Stomach smooth muscle (tissue), 2 donors: Measurements from ENCODE around the gene HRH2.

Experiments used
- H3K27ac ChIP-seq: one replicate; pipeline ENCODE4 v1.7.0; 2013; ENCODE audit warnings: mild to moderate bottlenecking, low read length, inconsistent platforms
- H3K27me3 ChIP-seq, 2 donors: one replicate each; pipeline ENCODE4 v1.7.0; 2013; ENCODE audit warnings: low read length in 2 of 2; ENCODE audit not compliant: insufficient read depth in 2 of 2, control insufficient read depth in 1 of 2
- H3K36me3 ChIP-seq, 2 donors: one replicate each; pipeline ENCODE4 v1.7.0; 2013; ENCODE audit warnings: low read length in 2 of 2; ENCODE audit not compliant: control insufficient read depth in 2 of 2, insufficient read depth in 2 of 2
- H3K4me1 ChIP-seq: one replicate; pipeline ENCODE4 v1.7.0; 2013; ENCODE audit warnings: low read length; ENCODE audit not compliant: control insufficient read depth, insufficient read depth
- H3K4me3 ChIP-seq, 2 donors: one replicate each; pipeline ENCODE4 v1.7.0; 2013; ENCODE audit warnings: low read length in 2 of 2
- H3K9ac ChIP-seq, 2 donors: one replicate each; pipeline ENCODE4 v1.7.0; 2013; ENCODE audit warnings: low read length in 2 of 2, mild to moderate bottlenecking in 1 of 2
- H3K9me3 ChIP-seq, 2 donors: one replicate each; pipeline ENCODE4 v1.7.0; 2013; ENCODE audit warnings: low read length in 2 of 2; ENCODE audit not compliant: control insufficient read depth in 2 of 2
- donor health status: healthy.
- donor health status: Pancreatic carcinoma.

HRH2 gene

GRCh38 chr5:175692996-175693710 is 35.3 kb downstream of the HRH2 start:
- H3K27ac ChIP-seq, result no peak overlapping the region
- no peaks in the 10 kb centered on the region for H3K9me3 ChIP-seq
- H3K9ac ChIP-seq, result no peak overlapping the region
- no peak overlapping the region for H3K4me3 ChIP-seq
- H3K4me1 ChIP-seq, result peaks cover 7% of the 10 kb centered on the region
- H3K36me3 ChIP-seq, result no peaks in the 10 kb centered on the region
- peaks cover 3 to 7% of the 10 kb centered on the region in 2 donors for H3K27me3 ChIP-seq

DNA sequence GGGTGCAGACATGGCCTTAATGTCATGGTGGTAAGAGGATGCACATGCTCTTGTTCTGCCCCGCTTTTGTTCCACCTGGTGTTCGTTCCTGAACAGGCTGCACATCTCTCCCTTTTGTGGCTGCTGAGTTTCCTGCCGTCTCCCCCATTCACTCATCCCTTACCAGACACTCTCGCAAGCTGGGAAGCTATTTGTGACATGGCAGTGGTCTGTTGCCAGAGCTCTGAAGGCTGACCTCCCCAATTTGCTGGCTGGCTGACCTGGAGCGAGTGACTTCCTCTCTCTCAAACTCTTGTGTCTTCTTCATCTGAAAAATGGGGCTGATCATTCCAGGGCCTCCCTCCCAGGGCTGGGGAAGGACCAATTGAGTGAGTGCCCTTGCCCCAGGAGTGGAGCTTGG is 35.9 kb downstream of the HRH2 start:
- H3K4me3 ChIP-seq, result no peak overlapping the region
- peaks cover 3 to 7% of the 10 kb centered on the region in 2 donors for H3K27me3 ChIP-seq
- H3K4me1 ChIP-seq, result peaks cover 7% of the 10 kb centered on the region
- H3K9ac ChIP-seq, result no peak overlapping the region
- no peak overlapping the region for H3K27ac ChIP-seq
- H3K9me3 ChIP-seq, result no peaks in the 10 kb centered on the region
- H3K36me3 ChIP-seq, result no peaks in the 10 kb centered on the region

DNA sequence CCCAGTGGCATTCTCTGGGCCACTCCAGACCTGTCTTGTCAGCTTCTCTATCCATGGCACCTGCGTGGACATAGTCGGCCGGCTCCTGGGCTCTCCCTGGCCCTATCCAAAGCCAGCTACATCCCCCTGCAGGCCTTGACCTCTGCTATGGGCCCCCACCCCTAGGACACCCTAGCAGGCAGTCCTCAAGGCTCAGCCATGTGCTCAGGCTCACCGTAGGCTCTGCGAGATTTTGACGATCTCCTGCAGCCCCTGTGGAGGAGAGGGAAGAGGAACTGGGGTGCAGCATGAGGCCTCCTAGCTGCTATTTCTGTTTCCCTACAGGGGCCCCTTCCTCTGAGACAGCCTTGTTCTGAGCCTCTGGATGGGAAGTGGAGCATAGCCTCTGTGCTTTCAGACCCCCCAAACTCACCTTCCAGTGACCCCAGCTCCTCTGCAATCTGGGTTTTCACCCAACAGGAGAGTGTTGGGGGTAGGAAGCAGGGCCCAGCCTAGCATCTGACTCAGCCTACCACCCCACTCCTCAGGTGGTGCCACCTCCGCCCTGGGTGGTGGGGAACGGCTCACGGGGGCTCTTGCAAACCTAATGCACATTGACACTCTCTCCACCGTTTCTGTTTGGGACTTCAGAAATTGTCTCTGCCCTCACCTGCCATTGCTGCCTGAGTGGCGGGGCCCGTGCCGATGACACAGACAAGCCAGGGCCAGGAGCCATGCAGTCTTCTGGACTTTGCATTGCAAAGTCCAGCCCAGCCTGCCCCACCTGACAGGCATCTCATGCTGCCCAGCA is 36.7 kb downstream of the HRH2 start:
- H3K27me3 ChIP-seq, result peaks cover 0 to 7% of the 10 kb centered on the region in 2 donors
- H3K4me3 ChIP-seq, result no peak overlapping the region

GRCh38 chr5:175695161-175696126 is 37.6 kb downstream of the HRH2 start:
- Histone ChIP-seq H3K4me1 (peaks cover 7% of the 10 kb centered on the region), H3K27me3 (peaks cover 0 to 8% of the 10 kb centered on the region in 2 donors), H3K27ac (no peak overlapping the region), H3K9ac (no peak overlapping the region), H3K36me3 (no peaks in the 10 kb centered on the region), H3K4me3 (no peak overlapping the region), H3K9me3 (no peaks in the 10 kb centered on the region)

More for the DNA sequence above, 36.7 kb downstream of the HRH2 start:
- Histone ChIP-seq H3K4me1 (peaks cover 7% of the 10 kb centered on the region), H3K9me3 (no peaks in the 10 kb centered on the region), H3K36me3 (no peaks in the 10 kb centered on the region), H3K27ac (no peak overlapping the region), H3K9ac (no peak overlapping the region)

- Histone ChIP-seq H3K9ac (no peak overlapping the region), H3K4me1 (peaks cover 7% of the 10 kb centered on the region), H3K27ac (no peak overlapping the region)
These were observed 38.4 kb downstream of the HRH2 start for GRCh38 chr5:175696139-175696854.

GRCh38 chr5:175696855-175697198 is 39.0 kb downstream of the HRH2 start:
- peaks cover 7% of the 10 kb centered on the region for H3K4me1 ChIP-seq
- H3K27ac ChIP-seq, result no peak overlapping the region

More at GRCh38 chr5:175696139-175696854, 38.4 kb downstream of the HRH2 start:
- no peaks in the 10 kb centered on the region for H3K36me3 ChIP-seq
- H3K9me3 ChIP-seq, result no peaks in the 10 kb centered on the region
- H3K27me3 ChIP-seq, result peaks cover 0 to 8% of the 10 kb centered on the region in 2 donors
- no peak overlapping the region for H3K4me3 ChIP-seq

DNA sequence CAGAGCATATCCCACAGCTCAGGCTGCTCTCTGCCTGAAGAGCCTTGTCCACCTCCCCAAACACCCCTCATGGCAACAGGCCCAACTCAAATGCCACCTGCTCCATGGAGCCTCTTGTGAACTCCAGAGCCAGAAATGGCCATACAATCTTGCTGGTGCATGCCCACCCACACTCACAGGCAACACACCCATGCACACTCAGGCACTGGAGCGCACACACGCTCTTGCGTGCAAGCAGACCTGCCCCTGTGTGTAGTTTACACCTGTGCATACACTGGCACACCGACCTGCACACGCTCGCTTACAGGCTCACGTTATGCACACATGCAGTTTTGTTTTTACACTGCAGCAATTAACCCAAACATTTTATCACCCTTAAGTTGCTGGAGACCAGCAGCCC is 40.0 kb downstream of the HRH2 start:
- peaks cover 0 to 6% of the 10 kb centered on the region in 2 donors for H3K27me3 ChIP-seq
- peaks cover 6% of the 10 kb centered on the region for H3K4me1 ChIP-seq
- no peak overlapping the region for H3K4me3 ChIP-seq
- H3K27ac ChIP-seq, result no peak overlapping the region
- H3K9me3 ChIP-seq, result no peaks in the 10 kb centered on the region
- no peak overlapping the region for H3K9ac ChIP-seq
- no peaks in the 10 kb centered on the region for H3K36me3 ChIP-seq

More at GRCh38 chr5:175696855-175697198, 39.0 kb downstream of the HRH2 start:
- Histone ChIP-seq H3K4me3 (no peak overlapping the region), H3K36me3 (no peaks in the 10 kb centered on the region), H3K9me3 (no peaks in the 10 kb centered on the region), H3K27me3 (peaks cover 0 to 8% of the 10 kb centered on the region in 2 donors), H3K9ac (no peak overlapping the region)

GRCh38 chr5:175698401-175699115 is 40.7 kb downstream of the HRH2 start:
- no peak overlapping the region for H3K9ac ChIP-seq
- H3K27ac ChIP-seq, result no peak overlapping the region
- H3K4me1 ChIP-seq, result no peaks in the 10 kb centered on the region
- no peak overlapping the region for H3K4me3 ChIP-seq
- H3K36me3 ChIP-seq, result no peaks in the 10 kb centered on the region
- peaks cover 0 to 5% of the 10 kb centered on the region in 2 donors for H3K27me3 ChIP-seq
- H3K9me3 ChIP-seq, result no peaks in the 10 kb centered on the region

GRCh38 chr5:175700991-175701390 is 43.1 kb downstream of the HRH2 start:
- Histone ChIP-seq H3K9me3 (no peaks in the 10 kb centered on the region), H3K27me3 (peaks cover 0 to 3% of the 10 kb centered on the region in 2 donors), H3K4me1 (no peaks in the 10 kb centered on the region), H3K27ac (no peak overlapping the region), H3K4me3 (no peak overlapping the region), H3K36me3 (no peaks in the 10 kb centered on the region), H3K9ac (no peak overlapping the region)
